ENCODE data around the gene ZNF263.

The ZNF263 gene

GRCh38 chr16:3282730-3283542 lies at the start of gene ZNF263:
TSS of gene ZNF263 (plus strand) at chr16:3283491. CDS start at chr16:3283819, 328 bp downstream.
- DNase-seq, result peak; percentile 98

- DNase-seq, result no peak
Observed at GRCh38 chr16:3234543-3234856, 48.8 kb upstream of the ZNF263 start.

GRCh38 chr16:3234857-3235561 lies 48.3 kb upstream of the ZNF263 start, which contains the start of gene ZNF200:
TSS of gene ZNF200 (minus strand) at chr16:3235158. CDS start at chr16:3233755, 1,403 bp downstream.
- DNase-seq, result peak; percentile 95

GRCh38 chr16:3235856-3236669 lies 47.2 kb upstream of the ZNF263 start:
- DNase-seq, result peak; percentile 86

- no peak for DNase-seq
Observed at GRCh38 chr16:3241761-3242160, 41.5 kb upstream of the ZNF263 start.

- DNase-seq, result peak; percentile 88
Observed at GRCh38 chr16:3242709-3243108, 40.6 kb upstream of the ZNF263 start.

GRCh38 chr16:3243882-3244281 lies 39.4 kb upstream of the ZNF263 start:
- no peak for DNase-seq

- no peak for DNase-seq
Observed at GRCh38 chr16:3246002-3246401, 37.3 kb upstream of the ZNF263 start.

GRCh38 chr16:3246876-3247275 lies 36.4 kb upstream of the ZNF263 start:
- no peak for DNase-seq

GRCh38 chr16:3248596-3248995 lies 34.7 kb upstream of the ZNF263 start:
- DNase-seq, result no peak

- no peak for DNase-seq
Observed at GRCh38 chr16:3249020-3249419, 34.3 kb upstream of the ZNF263 start.

GRCh38 chr16:3249451-3249850 lies 33.8 kb upstream of the ZNF263 start:
- no peak for DNase-seq

GRCh38 chr16:3252967-3253366 lies 30.3 kb upstream of the ZNF263 start:
- no peak for DNase-seq

- DNase-seq, result no peak
Observed at GRCh38 chr16:3254309-3254708, 29.0 kb upstream of the ZNF263 start.

- peak; percentile 95 for DNase-seq
Observed at GRCh38 chr16:3256146-3256865, 27.0 kb upstream of the ZNF263 start, which contains the start of gene MEFV. TSS of gene MEFV (minus strand) at chr16:3256633. CDS start at chr16:3256587, 46 bp downstream.

- peak; percentile 25 for DNase-seq
Observed at GRCh38 chr16:3256866-3257465, 26.3 kb upstream of the ZNF263 start.

GRCh38 chr16:3259836-3260235 lies 23.5 kb upstream of the ZNF263 start:
- peak; percentile 55 for DNase-seq

GRCh38 chr16:3262517-3262916 lies 20.8 kb upstream of the ZNF263 start:
- no peak for DNase-seq

- peak; percentile 98 for DNase-seq
Observed at GRCh38 chr16:3264137-3265036, 18.9 kb upstream of the ZNF263 start.

GRCh38 chr16:3266873-3267537 lies 16.3 kb upstream of the ZNF263 start:
- DNase-seq, result peak; percentile 38

Data from inflammatory macrophage treated with lipopolysaccharide for 4 hours (primary cell).